Suprapubic skin (tissue), 4 donors: Measurements from ENCODE around the gene DSE. TPM values are rescaled to one million over a fixed set of nuclear protein-coding genes. Genes with fewer than 3 reads are reported as not detected.

Source experiments
- DNase-seq, 2 donors: peaks; one replicate each; pipeline ENCODE4 v3.0.0-alpha.2; 2019; ENCODE audit warnings: low spot score in 2 of 2
- H3K27ac ChIP-seq: fragments of 200-600 bp; sonication (generic); one replicate; pipeline ENCODE4 v1.5.1; 2019
- H3K27me3 ChIP-seq: fragments of 200-600 bp; sonication (generic); one replicate; pipeline ENCODE4 v1.5.1; 2019
- H3K36me3 ChIP-seq: fragments of 200-600 bp; sonication (generic); one replicate; pipeline ENCODE4 v1.5.1; 2019
- H3K4me1 ChIP-seq: fragments of 200-600 bp; sonication (generic); one replicate; pipeline ENCODE4 v1.5.1; 2019
- H3K4me3 ChIP-seq: fragments of 200-600 bp; sonication (generic); one replicate; pipeline ENCODE4 v1.5.1; 2019; ENCODE audit warnings: mild to moderate bottlenecking
- H3K9me3 ChIP-seq: fragments of 200-600 bp; sonication (generic); one replicate; pipeline ENCODE4 v1.5.1; 2019
- CTCF ChIP-seq, 2 donors: fragments of 200-600 bp in 1 of 2; fragments of 450-650 bp in 1 of 2; sonication (generic) in 1 of 2; IDR thresholded peaks; one replicate each; pipeline ENCODE4 v1.5.1; 2016 to 2019; ENCODE audit warnings: antibody characterized with exemption in 2 of 2, mild to moderate bottlenecking in 1 of 2, moderate library complexity in 1 of 2
- EP300 ChIP-seq: sonication (generic); formaldehyde crosslinking; IDR thresholded peaks from one replicate; pipeline ENCODE4 v1.6.1; 2017; ENCODE audit warnings: antibody characterized with exemption
- POLR2A ChIP-seq, 2 donors: fragments of 450-650 bp; IDR thresholded peaks; one replicate each; pipeline ENCODE4 v1.6.1; 2017; ENCODE audit warnings: antibody characterized with exemption in 2 of 2, mild to moderate bottlenecking in 2 of 2, moderate library complexity in 2 of 2
- POLR2AphosphoS5 ChIP-seq, 3 donors: sonication (generic); formaldehyde crosslinking; IDR thresholded peaks; one replicate each; pipeline ENCODE4 v1.6.1; 2017; ENCODE audit warnings: antibody characterized with exemption in 3 of 3
- WGBS: methylation state at CpG from one replicate; pipeline ENCODE4 v1.1.5; 2018; 5-methylcytosine and 5-hydroxymethylcytosine counted together
- total RNA-seq, 4 donors: library from RNA; depleted of rRNA; stranded (reverse); fragments of >200 nt; gene quantifications; one replicate each; pipeline ENCODE4 v1.1.0, GENCODE V29; 2016

Gene DSE
- total RNA-seq, 4 donors from 2014 or later = 36.0 to 40.0 (median 37.2) TPM

DNA sequence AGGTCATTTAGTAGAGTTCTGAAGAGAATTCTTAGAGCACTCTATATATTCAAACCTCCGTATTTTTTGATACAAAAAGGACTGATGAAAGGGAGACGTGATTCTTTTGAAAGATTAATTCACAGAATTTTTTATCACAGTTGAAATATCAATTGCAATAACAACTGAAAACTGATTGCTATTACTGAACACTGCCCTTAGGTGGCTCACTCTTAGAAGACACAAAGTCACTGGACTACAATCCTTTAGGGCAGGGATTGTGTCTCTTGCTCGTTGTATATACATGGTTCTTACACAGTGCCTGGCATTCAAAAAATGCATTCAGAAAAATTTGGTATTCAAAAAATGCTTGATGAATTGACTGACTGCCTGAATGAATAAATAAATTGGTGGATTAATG is 73.3 kb downstream of the DSE start:
- no peak for DNase-seq
- WGBS = 27% methylated on average over 3 of the region's 3 CpGs
- TF ChIP-seq POLR2A (IDR thresholded peaks at IDR 0.05) = no peak
- TF ChIP-seq CTCF (IDR thresholded peaks at IDR 0.05) = peak in 1 of 2 donors; percentile 40
- TF ChIP-seq POLR2AphosphoS5 (IDR thresholded peaks at IDR 0.05) = no peak
- TF ChIP-seq EP300 = no peak

GRCh38 chr6:116444575-116444974 is 73.8 kb downstream of the DSE start:
- Histone ChIP-seq H3K4me1 (peaks cover 3% of the 10 kb centered on the region), H3K27me3 (no peaks in the 10 kb centered on the region), H3K9me3 (no peaks in the 10 kb centered on the region), H3K36me3 (no peaks in the 10 kb centered on the region), H3K27ac (no peak overlapping the region), H3K4me3 (no peak overlapping the region)
- no peak for DNase-seq
- 88% methylated on average over 1 of the region's 1 CpG for WGBS
- TF ChIP-seq EP300 (no peak), POLR2A (IDR thresholded peaks at IDR 0.05) (no peak), CTCF (IDR thresholded peaks at IDR 0.05) (no peak), POLR2AphosphoS5 (IDR thresholded peaks at IDR 0.05) (no peak)

More for the DNA sequence above, 73.3 kb downstream of the DSE start:
- Histone ChIP-seq H3K4me3 (no peak overlapping the region), H3K27ac (no peak overlapping the region), H3K9me3 (no peaks in the 10 kb centered on the region), H3K27me3 (no peaks in the 10 kb centered on the region), H3K36me3 (no peaks in the 10 kb centered on the region), H3K4me1 (peaks cover 3% of the 10 kb centered on the region)

DNA sequence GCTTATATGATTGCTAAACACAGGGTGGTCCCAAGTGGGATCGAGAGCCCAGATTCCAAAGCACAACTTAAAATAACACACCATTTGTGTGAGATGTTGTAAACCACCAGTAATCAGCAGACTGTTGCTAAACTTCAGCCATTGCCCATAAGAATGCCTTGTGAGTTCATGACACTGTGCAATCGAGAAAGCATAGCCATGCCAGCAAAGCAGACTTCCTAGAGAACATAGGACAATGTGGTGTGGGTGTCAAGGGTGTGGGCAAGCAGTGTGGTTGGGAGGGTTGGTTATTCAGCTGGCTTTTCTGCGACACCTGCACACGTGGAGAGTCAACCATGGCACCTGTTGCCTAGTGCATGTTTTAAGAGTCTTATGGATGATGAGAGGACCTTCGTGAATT is 74.4 kb downstream of the DSE start:
- H3K27ac ChIP-seq = no peak overlapping the region
- WGBS = 71% methylated on average over 5 of the region's 5 CpGs
- no peaks in the 10 kb centered on the region for H3K9me3 ChIP-seq
- H3K4me3 ChIP-seq = no peak overlapping the region
- H3K4me1 ChIP-seq = peaks cover 3% of the 10 kb centered on the region
- no peaks in the 10 kb centered on the region for H3K36me3 ChIP-seq
- no peaks in the 10 kb centered on the region for H3K27me3 ChIP-seq
- no peak for DNase-seq
- TF ChIP-seq EP300 (no peak), POLR2AphosphoS5 (IDR thresholded peaks at IDR 0.05) (no peak), CTCF (IDR thresholded peaks at IDR 0.05) (no peak)

DNA sequence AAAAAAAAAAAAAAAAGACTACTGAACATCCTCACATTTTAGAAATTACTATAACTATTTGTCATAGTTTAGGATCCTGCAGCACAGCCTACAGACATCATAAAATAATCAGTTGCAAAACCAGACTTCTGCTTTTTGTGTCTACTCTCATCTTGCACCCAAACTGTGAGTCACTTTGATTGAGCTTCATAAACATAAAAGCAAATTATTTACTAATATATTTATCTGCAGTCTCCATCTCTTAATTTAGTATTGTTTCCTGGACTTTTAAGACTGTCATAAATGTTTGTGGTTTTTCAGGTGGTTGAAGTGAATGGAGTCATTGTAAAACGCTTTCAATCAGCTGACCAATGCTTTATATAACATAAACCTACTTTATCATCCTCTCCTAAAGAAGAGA is 75.7 kb downstream of the DSE start:
- no peak overlapping the region for H3K27ac ChIP-seq

GRCh38 chr6:116447052-116447451 is 76.3 kb downstream of the DSE start:
- Histone ChIP-seq H3K9me3 (no peaks in the 10 kb centered on the region), H3K4me1 (peaks cover 14% of the 10 kb centered on the region), H3K4me3 (no peak overlapping the region), H3K36me3 (no peaks in the 10 kb centered on the region), H3K27ac (no peak overlapping the region), H3K27me3 (no peaks in the 10 kb centered on the region)
- TF ChIP-seq POLR2AphosphoS5 (IDR thresholded peaks at IDR 0.05) (no peak), CTCF (IDR thresholded peaks at IDR 0.05) (no peak), POLR2A (IDR thresholded peaks at IDR 0.05) (no peak), EP300 (no peak)
- no peak for DNase-seq
- 63% methylated on average over 3 of the region's 3 CpGs for WGBS

More for the DNA sequence above, 75.7 kb downstream of the DSE start:
- TF ChIP-seq CTCF (IDR thresholded peaks at IDR 0.05) (no peak), POLR2AphosphoS5 (IDR thresholded peaks at IDR 0.05) (no peak), POLR2A (IDR thresholded peaks at IDR 0.05) (no peak), EP300 (no peak)
- Histone ChIP-seq H3K27me3 (no peaks in the 10 kb centered on the region), H3K36me3 (no peaks in the 10 kb centered on the region), H3K4me1 (peaks cover 14% of the 10 kb centered on the region), H3K4me3 (no peak overlapping the region), H3K9me3 (no peaks in the 10 kb centered on the region)
- 72% methylated on average over 1 of the region's 1 CpG for WGBS
- DNase-seq = no peak
